ENCODE results near the gene CSTPP1.

The CSTPP1 gene

DNA sequence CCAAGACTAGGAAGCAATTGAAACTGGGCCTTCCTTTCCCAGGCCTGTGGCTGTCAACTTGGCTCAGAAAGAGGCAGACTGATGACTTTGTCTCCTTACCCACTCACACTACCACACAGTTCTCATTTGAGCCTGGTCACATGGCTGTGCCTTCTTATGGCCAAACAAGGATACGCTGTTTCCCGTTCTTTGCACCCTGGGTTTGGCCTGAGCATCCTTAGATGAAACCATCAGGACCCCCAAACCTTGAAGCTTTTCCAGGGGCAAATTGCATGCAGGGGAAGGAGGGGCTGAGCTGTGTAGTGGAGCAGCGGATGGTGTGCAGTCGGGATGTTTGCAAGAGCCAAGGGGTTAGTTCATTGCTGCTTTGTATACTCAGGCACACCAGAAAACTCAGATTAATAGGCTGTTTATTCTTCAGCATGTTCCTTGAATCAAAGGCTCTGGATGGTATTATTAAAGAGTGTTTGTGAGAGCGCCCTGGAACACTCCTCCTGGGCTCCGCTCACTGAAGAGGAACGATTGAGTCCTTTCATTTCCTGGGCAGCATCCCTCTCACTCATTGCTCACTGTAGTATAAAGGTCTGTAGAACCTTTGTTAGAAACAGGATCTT is 170.3 kb downstream of the CSTPP1 start:
- H3K4me3 ChIP-seq (ENCODE audit: severe bottlenecking), result no peak overlapping the region
- TF ChIP-seq CTCF (IDR thresholded peaks at IDR 0.05; ENCODE audit: poor library complexity, severe bottlenecking), result no peak
- no peak for ATAC-seq (ENCODE audit: low read depth)

DNA sequence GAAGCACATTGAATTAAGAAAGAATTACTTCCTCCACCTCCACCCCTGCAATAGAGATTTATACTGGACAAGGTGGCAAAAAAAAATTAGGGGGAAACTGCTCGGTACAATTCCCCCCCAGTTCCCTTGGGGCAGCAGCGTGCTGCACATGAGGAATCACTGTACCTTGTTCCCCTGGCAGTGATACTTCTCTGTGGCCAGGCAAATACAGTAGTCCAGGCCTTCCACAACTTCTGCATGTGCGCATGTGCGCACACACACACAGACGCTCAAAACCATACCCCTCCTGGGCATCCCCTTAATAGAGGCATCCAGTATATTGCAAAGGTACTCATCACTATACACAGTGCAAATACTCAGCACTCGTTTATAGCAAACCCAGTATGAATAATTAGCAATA is 171.2 kb downstream of the CSTPP1 start:
- Histone ChIP-seq H3K36me3 (ENCODE audit: low read depth) (no peaks in the 10 kb centered on the region; the same call in 1 of the 2 replicates), H3K27ac (ENCODE audit: poor library complexity, severe bottlenecking) (no peak overlapping the region), H3K4me1 (ENCODE audit: insufficient read depth, poor library complexity, severe bottlenecking) (no peaks in the 10 kb centered on the region), H3K9me3 (ENCODE audit: severe bottlenecking) (no peaks in the 10 kb centered on the region), H3K27me3 (ENCODE audit: insufficient read depth, poor library complexity, severe bottlenecking) (no peaks in the 10 kb centered on the region), H3K4me3 (ENCODE audit: severe bottlenecking) (no peak overlapping the region)
- ATAC-seq (ENCODE audit: low read depth) (no peak), DNase-seq (ENCODE audit: low spot score) (no peak)
- no peak for TF ChIP-seq CTCF (IDR thresholded peaks at IDR 0.05; ENCODE audit: poor library complexity, severe bottlenecking)

More for the DNA sequence above, 170.3 kb downstream of the CSTPP1 start:
- Histone ChIP-seq H3K4me1 (ENCODE audit: insufficient read depth, poor library complexity, severe bottlenecking) (no peaks in the 10 kb centered on the region), H3K36me3 (ENCODE audit: low read depth) (no peaks in the 10 kb centered on the region; the same call in 1 of the 2 replicates), H3K27ac (ENCODE audit: poor library complexity, severe bottlenecking) (no peak overlapping the region), H3K9me3 (ENCODE audit: severe bottlenecking) (no peaks in the 10 kb centered on the region), H3K27me3 (ENCODE audit: insufficient read depth, poor library complexity, severe bottlenecking) (no peaks in the 10 kb centered on the region)
- DNase-seq (ENCODE audit: low spot score), result no peak

GRCh38 chr11:47108214-47108613 is 171.7 kb downstream of the CSTPP1 start:
- H3K4me3 ChIP-seq (ENCODE audit: severe bottlenecking), result no peak overlapping the region
- DNase-seq (ENCODE audit: low spot score), result no peak
- TF ChIP-seq CTCF (IDR thresholded peaks at IDR 0.05; ENCODE audit: poor library complexity, severe bottlenecking), result no peak
- H3K36me3 ChIP-seq (ENCODE audit: low read depth), result no peaks in the 10 kb centered on the region; the same call in 1 of the 2 replicates
- ATAC-seq (ENCODE audit: low read depth), result no peak
- no peaks in the 10 kb centered on the region for H3K27me3 ChIP-seq (ENCODE audit: insufficient read depth, poor library complexity, severe bottlenecking)
- H3K9me3 ChIP-seq (ENCODE audit: severe bottlenecking), result no peaks in the 10 kb centered on the region
- H3K4me1 ChIP-seq (ENCODE audit: insufficient read depth, poor library complexity, severe bottlenecking), result no peaks in the 10 kb centered on the region
- H3K27ac ChIP-seq (ENCODE audit: poor library complexity, severe bottlenecking), result no peak overlapping the region

GRCh38 chr11:47109051-47109726 is 172.6 kb downstream of the CSTPP1 start:
- TF ChIP-seq CTCF (IDR thresholded peaks at IDR 0.05; ENCODE audit: poor library complexity, severe bottlenecking), result no peak
- Histone ChIP-seq H3K27me3 (ENCODE audit: insufficient read depth, poor library complexity, severe bottlenecking) (no peaks in the 10 kb centered on the region), H3K27ac (ENCODE audit: poor library complexity, severe bottlenecking) (no peak overlapping the region), H3K9me3 (ENCODE audit: severe bottlenecking) (no peaks in the 10 kb centered on the region), H3K4me1 (ENCODE audit: insufficient read depth, poor library complexity, severe bottlenecking) (no peaks in the 10 kb centered on the region), H3K36me3 (ENCODE audit: low read depth) (no peaks in the 10 kb centered on the region; the same call in 1 of the 2 replicates), H3K4me3 (ENCODE audit: severe bottlenecking) (no peak overlapping the region)
- no peak for ATAC-seq (ENCODE audit: low read depth)
- no peak for DNase-seq (ENCODE audit: low spot score)

DNA sequence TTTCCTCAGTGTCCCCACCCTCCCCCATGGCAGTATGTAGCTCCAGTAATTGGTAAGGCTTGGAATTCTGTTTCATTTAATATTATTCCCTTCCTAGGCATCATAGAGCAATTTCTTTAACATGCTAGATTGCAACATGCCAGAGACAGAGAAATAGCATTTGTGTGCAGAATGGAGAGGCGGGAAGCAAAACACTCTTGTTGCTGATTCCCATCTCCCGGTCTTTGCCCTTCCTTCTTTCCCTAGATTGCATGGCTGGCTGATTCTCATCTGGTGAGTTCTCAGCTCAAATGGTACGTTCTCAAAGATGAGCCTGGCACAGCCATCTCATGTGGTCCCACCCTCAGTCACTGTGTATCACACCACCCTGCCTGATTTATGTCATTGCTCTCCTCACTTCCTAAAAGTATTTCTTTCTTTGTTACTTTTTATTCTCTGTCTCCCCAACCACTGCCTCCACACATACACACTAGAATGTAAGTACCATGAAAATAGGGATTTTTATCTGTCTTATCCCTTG is 173.2 kb downstream of the CSTPP1 start:
- H3K9me3 ChIP-seq (ENCODE audit: severe bottlenecking), result no peaks in the 10 kb centered on the region
- DNase-seq (ENCODE audit: low spot score), result no peak
- H3K27ac ChIP-seq (ENCODE audit: poor library complexity, severe bottlenecking), result no peak overlapping the region
- no peak for TF ChIP-seq CTCF (IDR thresholded peaks at IDR 0.05; ENCODE audit: poor library complexity, severe bottlenecking)
- ATAC-seq (ENCODE audit: low read depth), result no peak
- H3K4me1 ChIP-seq (ENCODE audit: insufficient read depth, poor library complexity, severe bottlenecking), result no peaks in the 10 kb centered on the region
- H3K4me3 ChIP-seq (ENCODE audit: severe bottlenecking), result no peak overlapping the region
- no peaks in the 10 kb centered on the region; the same call in 1 of the 2 replicates for H3K36me3 ChIP-seq (ENCODE audit: low read depth)
- H3K27me3 ChIP-seq (ENCODE audit: insufficient read depth, poor library complexity, severe bottlenecking), result no peaks in the 10 kb centered on the region

Data from RWPE2 (cell line).